Calu3 (cell line): ENCODE measurements around the gene SHMT2. TPM values are rescaled to one million over a fixed set of nuclear protein-coding genes. Genes with fewer than 3 reads are reported as not detected.

Experiments
- Bru-seq: library from RNA; stranded (reverse); fragments of 400-500 nt; gene quantifications from one replicate; lab custom pipeline; 2021; lab: Mats Ljungman, UMichigan
- BruChase-seq, 2 experiments: library from RNA; stranded (reverse); fragments of 400-500 nt; gene quantifications; one replicate each; lab custom pipeline; 2021; lab: Mats Ljungman, UMichigan
- BruUV-seq: library from RNA; stranded (reverse); fragments of 400-500 nt; replicated peaks from 2 replicates; lab custom pipeline; 2021; lab: Mats Ljungman, UMichigan
- CTCF ChIA-PET: fragments of 300-600 bp; sonication (Branson Sonifier 250); formaldehyde crosslinking; loops from one replicate; lab custom pipeline; 2022; ENCODE audit warnings: antibody characterized with exemption; lab: Charles Lee
- DNase-seq: peaks from one replicate; pipeline ENCODE4 v3.0.0; 2022
- H3K27ac Mint-ChIP-seq: one replicate; pipeline ENCODE4 v1.8.0; 2022; ENCODE audit warnings: mixed read lengths; ENCODE audit not compliant: unreplicated experiment
- H3K27me3 Mint-ChIP-seq: one replicate; pipeline ENCODE4 v1.8.0; 2022; ENCODE audit warnings: mixed read lengths; ENCODE audit not compliant: unreplicated experiment
- H3K36me3 Mint-ChIP-seq: one replicate; pipeline ENCODE4 v1.8.0; 2022; ENCODE audit warnings: mild to moderate bottlenecking, moderate library complexity, mixed read lengths; ENCODE audit not compliant: insufficient read depth, unreplicated experiment
- H3K4me1 Mint-ChIP-seq: one replicate; pipeline ENCODE4 v1.8.0; 2022; ENCODE audit warnings: mild to moderate bottlenecking, low read depth, mixed read lengths; ENCODE audit not compliant: unreplicated experiment
- H3K4me3 Mint-ChIP-seq: one replicate; pipeline ENCODE4 v1.8.0; 2022; ENCODE audit warnings: mild to moderate bottlenecking, low read depth, moderate library complexity, mixed read lengths; ENCODE audit not compliant: unreplicated experiment
- H3K9me3 Mint-ChIP-seq: one replicate; pipeline ENCODE4 v1.8.0; 2022; ENCODE audit warnings: low read depth, mixed read lengths; ENCODE audit not compliant: unreplicated experiment
- intact Hi-C: fragments of 100-400 bp; cut with micrococcal nuclease; formaldehyde crosslinking; loops from one replicate; pipeline ENCODE4 v1.10.0; 2022; ENCODE audit not compliant: unreplicated experiment
- long read RNA-seq: library from polyadenylated mRNA; stranded (forward); transcript quantifications from one replicate; pipeline ENCODE4 v2.0.0, GENCODE V29; 2022
- total RNA-seq: library from RNA; stranded (reverse); gene quantifications from 2 replicates; pipeline ENCODE4 v1.2.3, GENCODE V29; 2022
- TF ChIP-seq, protein P1 (sequence below): fragments of 200-600 bp; IDR thresholded peaks from one replicate; pipeline ENCODE4 v1.8.0; 2022; ENCODE audit warnings: antibody characterized with exemption; ENCODE audit not compliant: unreplicated experiment

Gene SHMT2
- total RNA-seq = 203 and 243 TPM in 2 replicates
- Bru-seq, nascent RNA = percentile 81 among the genes with signal in this experiment
- BruChase-seq, experiment 1, labeled RNA remaining after a 6-hour chase = percentile 97 among the genes with signal in this experiment
- percentile 92 among the genes with signal in this experiment for BruChase-seq, experiment 2, labeled RNA remaining after a 2-hour chase
- long read RNA-seq, transcript SHMT2-229 (11 exons, 1,659 nt) = minor isoform, 5 of 527 reads
- long read RNA-seq, transcript SHMT2-201 (12 exons, 2,537 nt) = major isoform, 173 of 527 reads
- long read RNA-seq, transcript SHMT2-202 (12 exons, 2,006 nt) = minor isoform, 17 of 527 reads
- long read RNA-seq, partial matches to known transcripts = 305 of 527 reads
- long read RNA-seq, other reads (novel, unspliced or antisense) = 26 of 527 reads

DNA sequence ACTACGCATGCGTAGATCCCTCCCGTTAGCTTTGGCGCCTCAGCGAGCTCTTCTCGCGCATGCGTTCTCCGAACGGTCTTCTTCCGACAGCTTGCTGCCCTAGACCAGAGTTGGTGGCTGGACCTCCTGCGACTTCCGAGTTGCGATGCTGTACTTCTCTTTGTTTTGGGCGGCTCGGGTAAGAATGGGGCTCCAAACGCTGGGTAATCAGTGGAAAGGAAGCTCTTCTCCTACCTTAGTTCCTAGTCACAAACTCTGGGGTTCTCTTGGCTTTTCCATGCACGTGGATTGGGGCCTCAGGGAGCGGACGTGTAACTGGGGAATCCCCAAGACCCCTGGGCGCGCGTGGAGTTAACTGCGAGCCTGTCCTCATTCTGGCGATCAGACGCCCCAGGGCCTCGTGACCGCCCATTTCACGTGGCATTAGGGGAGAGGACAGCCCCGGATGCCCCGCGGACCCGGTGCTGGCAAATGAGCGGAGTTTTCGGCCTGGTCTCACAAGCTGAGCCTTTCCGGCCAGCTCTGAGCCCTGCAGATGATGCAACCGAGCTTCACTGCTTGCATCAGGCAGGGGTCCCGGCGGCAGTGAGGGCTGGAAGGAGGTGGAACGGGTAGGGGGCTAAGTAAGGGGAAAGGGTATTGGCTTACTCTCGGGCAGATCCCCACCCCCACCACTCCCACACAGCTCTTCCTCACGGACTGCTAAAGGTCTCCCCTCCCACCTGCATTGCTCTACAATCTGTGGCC lies at the start of gene SHMT2:
SHMT2 (plus strand) TSS at position 78 of the 747 bp plus-strand sequence; CDS start at position 146, 68 bp downstream.
- Mint-ChIP-seq H3K27ac (peak within 1 kb of the TSS; percentile 99), H3K27me3 (peaks cover 34% of the 10 kb centered on the region), H3K9me3 (no peaks in the 10 kb centered on the region), H3K4me3 (peak within 1 kb of the TSS; percentile 98), H3K36me3 (peaks cover 60% of the 10 kb centered on the region), H3K4me1 (peaks cover 39% of the 10 kb centered on the region)
- peak; percentile 97 for DNase-seq
- TF ChIP-seq, protein P1, sequence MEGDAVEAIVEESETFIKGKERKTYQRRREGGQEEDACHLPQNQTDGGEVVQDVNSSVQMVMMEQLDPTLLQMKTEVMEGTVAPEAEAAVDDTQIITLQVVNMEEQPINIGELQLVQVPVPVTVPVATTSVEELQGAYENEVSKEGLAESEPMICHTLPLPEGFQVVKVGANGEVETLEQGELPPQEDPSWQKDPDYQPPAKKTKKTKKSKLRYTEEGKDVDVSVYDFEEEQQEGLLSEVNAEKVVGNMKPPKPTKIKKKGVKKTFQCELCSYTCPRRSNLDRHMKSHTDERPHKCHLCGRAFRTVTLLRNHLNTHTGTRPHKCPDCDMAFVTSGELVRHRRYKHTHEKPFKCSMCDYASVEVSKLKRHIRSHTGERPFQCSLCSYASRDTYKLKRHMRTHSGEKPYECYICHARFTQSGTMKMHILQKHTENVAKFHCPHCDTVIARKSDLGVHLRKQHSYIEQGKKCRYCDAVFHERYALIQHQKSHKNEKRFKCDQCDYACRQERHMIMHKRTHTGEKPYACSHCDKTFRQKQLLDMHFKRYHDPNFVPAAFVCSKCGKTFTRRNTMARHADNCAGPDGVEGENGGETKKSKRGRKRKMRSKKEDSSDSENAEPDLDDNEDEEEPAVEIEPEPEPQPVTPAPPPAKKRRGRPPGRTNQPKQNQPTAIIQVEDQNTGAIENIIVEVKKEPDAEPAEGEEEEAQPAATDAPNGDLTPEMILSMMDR = no peak
- CTCF ChIA-PET = interaction anchor here (0.6 to 2.4 kb wide), 9 partner anchors 10 to 596 kb away, joined by 3 to 26 read pairs (median 12); partner anchors contain the start of gene NXPH4
- TSS peak; percentile 48 for BruUV-seq
- intact Hi-C loops = no loop called here

DNA sequence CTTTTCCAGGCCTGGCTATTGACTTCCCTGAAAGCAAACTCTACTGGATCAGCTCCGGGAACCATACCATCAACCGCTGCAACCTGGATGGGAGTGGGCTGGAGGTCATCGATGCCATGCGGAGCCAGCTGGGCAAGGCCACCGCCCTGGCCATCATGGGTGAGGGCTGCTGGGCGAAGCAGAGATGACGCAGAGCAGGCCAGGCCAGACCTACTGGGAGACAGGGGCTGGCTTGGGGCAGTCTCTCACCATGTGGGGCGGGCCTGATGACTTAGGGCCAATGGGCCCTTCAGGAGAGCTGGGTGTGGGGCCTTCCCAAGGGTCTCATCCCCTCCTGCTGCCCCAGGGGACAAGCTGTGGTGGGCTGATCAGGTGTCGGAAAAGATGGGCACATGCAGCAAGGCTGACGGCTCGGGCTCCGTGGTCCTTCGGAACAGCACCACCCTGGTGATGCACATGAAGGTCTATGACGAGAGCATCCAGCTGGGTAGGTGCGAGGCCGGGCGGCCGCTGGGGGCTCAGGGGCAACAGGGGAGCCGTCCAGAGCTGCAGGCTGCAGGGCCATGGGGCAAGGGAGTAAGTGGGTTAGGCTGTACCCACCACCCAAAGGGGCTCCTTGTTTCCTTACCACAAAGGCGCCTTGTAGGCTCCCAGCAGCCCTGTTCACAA lies 49.1 kb upstream of the SHMT2 start:
- Mint-ChIP-seq H3K4me3 (no peak overlapping the region), H3K27ac (no peak overlapping the region), H3K36me3 (peaks cover 4% of the 10 kb centered on the region), H3K9me3 (no peaks in the 10 kb centered on the region), H3K27me3 (no peaks in the 10 kb centered on the region), H3K4me1 (no peaks in the 10 kb centered on the region)
- TF ChIP-seq, protein P1 = no peak
- CTCF ChIA-PET = interaction anchor here (0.6 to 6.0 kb wide), 3 partner anchors 53 to 63 kb away, joined by 4 to 39 read pairs (median 24); partner anchors contain the start of gene LRP1
- BruUV-seq = no TSS peak
- intact Hi-C loops = loop anchor here (5.0 kb wide), 1 partner anchor 113 kb away; no protein-coding TSS in a partner anchor
- no peak for DNase-seq

DNA sequence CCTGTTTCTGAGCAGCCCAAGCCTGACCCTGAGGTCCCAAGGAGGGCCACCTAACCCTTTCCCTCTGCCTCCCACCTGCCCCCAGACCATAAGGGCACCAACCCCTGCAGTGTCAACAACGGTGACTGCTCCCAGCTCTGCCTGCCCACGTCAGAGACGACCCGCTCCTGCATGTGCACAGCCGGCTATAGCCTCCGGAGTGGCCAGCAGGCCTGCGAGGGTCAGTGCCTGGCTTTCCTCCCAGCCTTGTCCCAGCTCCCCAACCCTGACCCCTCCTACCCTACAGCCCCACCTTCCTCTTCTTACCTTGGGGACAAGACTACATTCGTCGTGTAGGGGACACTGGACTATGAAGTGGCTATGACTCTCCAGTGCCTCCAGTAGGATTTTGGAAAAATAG lies 48.4 kb upstream of the SHMT2 start:
- intact Hi-C loops = loop anchor here (5.0 kb wide), 1 partner anchor 114 kb away; no protein-coding TSS in a partner anchor
- no TSS peak for BruUV-seq
- Mint-ChIP-seq H3K4me1 (no peaks in the 10 kb centered on the region), H3K27me3 (no peaks in the 10 kb centered on the region), H3K9me3 (no peaks in the 10 kb centered on the region), H3K36me3 (peaks cover 4% of the 10 kb centered on the region), H3K27ac (no peak overlapping the region), H3K4me3 (no peak overlapping the region)
- CTCF ChIA-PET = interaction anchor here (0.6 to 6.0 kb wide), 3 partner anchors 53 to 62 kb away, joined by 4 to 39 read pairs (median 24); partner anchors contain the start of gene LRP1
- TF ChIP-seq, protein P1 = no peak
- DNase-seq = no peak
